Measurements from ENCODE around the gene C2CD4D.
A peak's percentile ranks its signal among the peaks of the same experiment; 100 is the strongest.

C2CD4D gene

GRCh38 chr1:151832318-151832980 lies 7.2 kb downstream of the C2CD4D start:
- DNase-seq: peak; percentile 1 to 38

GRCh38 chr1:151831605-151832004 lies 8.0 kb downstream of the C2CD4D start, which contains the start of gene RORC:
Gene RORC (minus strand): TSS chr1:151831802. CDS start chr1:151831764, 38 bp downstream.
- no peak for DNase-seq

GRCh38 chr1:151831256-151831591 lies 8.4 kb downstream of the C2CD4D start:
- DNase-seq: no peak

- DNase-seq: no peak
These were observed 9.6 kb downstream of the C2CD4D start for GRCh38 chr1:151830055-151830454.

GRCh38 chr1:151829352-151830046 lies 10.1 kb downstream of the C2CD4D start:
- no peak for DNase-seq

GRCh38 chr1:151828921-151829320 lies 10.7 kb downstream of the C2CD4D start:
- no peak for DNase-seq

GRCh38 chr1:151827853-151828252 lies 11.8 kb downstream of the C2CD4D start:
- DNase-seq: no peak

- peak in 1 of 2 experiments; percentile 15 for DNase-seq
These were observed 13.6 kb downstream of the C2CD4D start for GRCh38 chr1:151825751-151826660.

- no peak for DNase-seq
These were observed 14.4 kb downstream of the C2CD4D start for GRCh38 chr1:151825204-151825603.

- no peak for DNase-seq
These were observed 16.4 kb downstream of the C2CD4D start for GRCh38 chr1:151823175-151823574.

- no peak for DNase-seq
These were observed 17.2 kb downstream of the C2CD4D start for GRCh38 chr1:151822404-151822803.

GRCh38 chr1:151820940-151821339 lies 18.7 kb downstream of the C2CD4D start:
- peak; percentile 19 to 48 for DNase-seq

GRCh38 chr1:151819976-151820623 lies 19.5 kb downstream of the C2CD4D start:
- no peak for DNase-seq

GRCh38 chr1:151819227-151819835 lies 20.3 kb downstream of the C2CD4D start:
- DNase-seq: no peak

- no peak for DNase-seq
These were observed 22.3 kb downstream of the C2CD4D start for GRCh38 chr1:151817353-151817730.

- DNase-seq: no peak
These were observed 22.9 kb downstream of the C2CD4D start for GRCh38 chr1:151816548-151817352.

- no peak for DNase-seq
These were observed 23.8 kb downstream of the C2CD4D start for GRCh38 chr1:151815716-151816327.

- no peak for DNase-seq
These were observed 24.6 kb downstream of the C2CD4D start for GRCh38 chr1:151814971-151815545.

GRCh38 chr1:151814426-151814825 lies 25.2 kb downstream of the C2CD4D start:
- DNase-seq: no peak

GRCh38 chr1:151813271-151813977 lies 26.2 kb downstream of the C2CD4D start:
- DNase-seq: no peak

All from NCI-H524 (cell line).